Measurements from ENCODE around the gene TMEM255B.

TMEM255B gene

GRCh38 chr13:113862191-113862930 is 103.3 kb downstream of the TMEM255B start:
- peak; percentile 58 for DNase-seq (ENCODE audit: low spot score)

- DNase-seq (ENCODE audit: low spot score) = peak; percentile 49
Measured at GRCh38 chr13:113862931-113863523, 104.0 kb downstream of the TMEM255B start.

GRCh38 chr13:113863524-113864272 is 104.7 kb downstream of the TMEM255B start, which contains the start of gene GAS6:
Gene GAS6, minus strand, starts transcription at chr13:113864076. Its CDS starts 156 bp downstream, at chr13:113863920.
- DNase-seq (ENCODE audit: low spot score) = peak; percentile 48

GRCh38 chr13:113864273-113864890 is 105.4 kb downstream of the TMEM255B start:
- DNase-seq (ENCODE audit: low spot score) = peak; percentile 35

GRCh38 chr13:113865427-113865826 is 106.4 kb downstream of the TMEM255B start:
- no peak for DNase-seq (ENCODE audit: low spot score)
